Measurements from ENCODE around the gene PGPEP1. TPM values are rescaled to one million over a fixed set of nuclear protein-coding genes. Genes with fewer than 3 reads are reported as not detected.

Gene PGPEP1
- total RNA-seq, 2 donors from 2014 or later = 16.4 to 20.6 TPM

GRCh38 chr19:18385675-18386542, 45.5 kb downstream of the PGPEP1 start, which contains the start of gene GDF15:
GDF15 (plus strand) TSS chr19:18386158; CDS start chr19:18386190, 32 bp downstream.
- Histone ChIP-seq H3K27me3 (no peaks in the 10 kb centered on the region), H3K36me3 (no peaks in the 10 kb centered on the region), H3K4me1 (peaks cover 0 to 25% of the 10 kb centered on the region in 2 donors), H3K27ac (no peak within 1 kb of the TSS), H3K9me3 (no peaks in the 10 kb centered on the region), H3K4me3 (no peak within 1 kb of the TSS)
- TF ChIP-seq, protein P1, sequence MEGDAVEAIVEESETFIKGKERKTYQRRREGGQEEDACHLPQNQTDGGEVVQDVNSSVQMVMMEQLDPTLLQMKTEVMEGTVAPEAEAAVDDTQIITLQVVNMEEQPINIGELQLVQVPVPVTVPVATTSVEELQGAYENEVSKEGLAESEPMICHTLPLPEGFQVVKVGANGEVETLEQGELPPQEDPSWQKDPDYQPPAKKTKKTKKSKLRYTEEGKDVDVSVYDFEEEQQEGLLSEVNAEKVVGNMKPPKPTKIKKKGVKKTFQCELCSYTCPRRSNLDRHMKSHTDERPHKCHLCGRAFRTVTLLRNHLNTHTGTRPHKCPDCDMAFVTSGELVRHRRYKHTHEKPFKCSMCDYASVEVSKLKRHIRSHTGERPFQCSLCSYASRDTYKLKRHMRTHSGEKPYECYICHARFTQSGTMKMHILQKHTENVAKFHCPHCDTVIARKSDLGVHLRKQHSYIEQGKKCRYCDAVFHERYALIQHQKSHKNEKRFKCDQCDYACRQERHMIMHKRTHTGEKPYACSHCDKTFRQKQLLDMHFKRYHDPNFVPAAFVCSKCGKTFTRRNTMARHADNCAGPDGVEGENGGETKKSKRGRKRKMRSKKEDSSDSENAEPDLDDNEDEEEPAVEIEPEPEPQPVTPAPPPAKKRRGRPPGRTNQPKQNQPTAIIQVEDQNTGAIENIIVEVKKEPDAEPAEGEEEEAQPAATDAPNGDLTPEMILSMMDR (IDR thresholded peaks at IDR 0.05) = peak in 1 of 2 donors; percentile 52
- no peak for DNase-seq (ENCODE audit: low spot score)

- Histone ChIP-seq H3K4me1 (peaks cover 0 to 25% of the 10 kb centered on the region in 2 donors), H3K4me3 (no peak overlapping the region), H3K27ac (no peak overlapping the region), H3K27me3 (no peaks in the 10 kb centered on the region), H3K36me3 (no peaks in the 10 kb centered on the region), H3K9me3 (no peaks in the 10 kb centered on the region)
- TF ChIP-seq, protein P1 (IDR thresholded peaks at IDR 0.05) = no peak
- no peak for DNase-seq (ENCODE audit: low spot score)
These were observed 46.3 kb downstream of the PGPEP1 start for GRCh38 chr19:18386543-18387271.

DNA sequence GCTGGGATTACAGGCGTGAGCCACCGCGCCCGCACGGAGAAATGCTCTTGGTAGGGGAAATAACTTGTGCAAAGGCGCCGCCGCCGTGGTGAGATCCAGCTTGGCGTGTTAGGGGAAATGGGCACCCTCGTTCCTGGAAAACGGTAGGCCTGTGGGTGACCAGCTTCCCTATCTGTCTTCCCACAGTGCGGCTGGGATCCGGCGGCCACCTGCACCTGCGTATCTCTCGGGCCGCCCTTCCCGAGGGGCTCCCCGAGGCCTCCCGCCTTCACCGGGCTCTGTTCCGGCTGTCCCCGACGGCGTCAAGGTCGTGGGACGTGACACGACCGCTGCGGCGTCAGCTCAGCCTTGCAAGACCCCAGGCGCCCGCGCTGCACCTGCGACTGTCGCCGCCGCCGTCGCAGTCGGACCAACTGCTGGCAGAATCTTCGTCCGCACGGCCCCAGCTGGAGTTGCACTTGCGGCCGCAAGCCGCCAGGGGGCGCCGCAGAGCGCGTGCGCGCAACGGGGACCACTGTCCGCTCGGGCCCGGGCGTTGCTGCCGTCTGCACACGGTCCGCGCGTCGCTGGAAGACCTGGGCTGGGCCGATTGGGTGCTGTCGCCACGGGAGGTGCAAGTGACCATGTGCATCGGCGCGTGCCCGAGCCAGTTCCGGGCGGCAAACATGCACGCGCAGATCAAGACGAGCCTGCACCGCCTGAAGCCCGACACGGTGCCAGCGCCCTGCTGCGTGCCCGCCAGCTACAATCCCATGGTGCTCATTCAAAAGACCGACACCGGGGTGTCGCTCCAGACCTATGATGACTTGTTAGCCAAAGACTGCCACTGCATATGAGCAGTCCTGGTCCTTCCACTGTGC, 47.9 kb downstream of the PGPEP1 start:
- peak overlapping the region in 1 of 2 donors; percentile 44 for H3K4me3 ChIP-seq
- DNase-seq (ENCODE audit: low spot score) = peak; percentile 81
- H3K4me1 ChIP-seq = peaks cover 0 to 25% of the 10 kb centered on the region in 2 donors
- H3K27me3 ChIP-seq = no peaks in the 10 kb centered on the region
- TF ChIP-seq, protein P1 (IDR thresholded peaks at IDR 0.05) = peak; percentile 99 to 100
- H3K9me3 ChIP-seq = no peaks in the 10 kb centered on the region
- peak overlapping the region in 1 of 2 donors; percentile 31 for H3K27ac ChIP-seq
- no peaks in the 10 kb centered on the region for H3K36me3 ChIP-seq

DNA sequence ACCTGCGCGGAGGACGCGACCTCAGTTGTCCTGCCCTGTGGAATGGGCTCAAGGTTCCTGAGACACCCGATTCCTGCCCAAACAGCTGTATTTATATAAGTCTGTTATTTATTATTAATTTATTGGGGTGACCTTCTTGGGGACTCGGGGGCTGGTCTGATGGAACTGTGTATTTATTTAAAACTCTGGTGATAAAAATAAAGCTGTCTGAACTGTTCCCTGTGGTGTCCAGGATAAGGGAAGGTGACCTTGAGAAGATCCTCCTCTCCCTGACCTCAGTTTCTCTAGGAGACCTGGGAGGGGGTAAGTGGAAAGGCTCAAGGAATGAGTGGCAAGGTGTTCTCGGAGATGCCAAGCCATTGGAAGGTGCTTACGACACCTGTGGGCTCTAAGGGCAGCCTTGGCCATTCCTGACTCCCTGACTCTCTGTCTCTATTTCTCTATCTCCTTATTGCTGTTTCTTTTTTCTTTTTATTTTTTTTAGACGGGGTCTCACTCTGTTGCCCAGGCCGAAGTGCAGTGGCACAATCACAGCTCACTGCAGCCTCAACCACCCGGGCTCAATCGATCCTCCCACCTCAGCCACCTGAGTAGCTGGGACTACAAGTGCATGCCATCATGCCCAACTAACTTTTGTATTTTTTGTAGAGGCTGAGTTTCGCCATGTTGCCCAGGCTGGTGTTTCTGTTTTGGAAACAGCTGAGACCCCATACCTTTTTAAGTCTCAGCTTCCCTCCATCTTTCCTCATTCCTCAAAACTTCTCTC, 48.7 kb downstream of the PGPEP1 start:
- Histone ChIP-seq H3K36me3 (no peaks in the 10 kb centered on the region), H3K9me3 (no peaks in the 10 kb centered on the region), H3K4me3 (peak overlapping the region in 1 of 2 donors; percentile 44), H3K27me3 (no peaks in the 10 kb centered on the region), H3K27ac (no peak overlapping the region), H3K4me1 (peaks cover 0 to 25% of the 10 kb centered on the region in 2 donors)
- no peak for DNase-seq (ENCODE audit: low spot score)
- TF ChIP-seq, protein P1 (IDR thresholded peaks at IDR 0.05) = no peak

- TF ChIP-seq, protein P1 (IDR thresholded peaks at IDR 0.05) = no peak
- no peak for DNase-seq (ENCODE audit: low spot score)
These were observed 49.3 kb downstream of the PGPEP1 start for GRCh38 chr19:18389726-18390064.

More at GRCh38 chr19:18389726-18390064, 49.3 kb downstream of the PGPEP1 start:
- Histone ChIP-seq H3K27ac (no peak overlapping the region), H3K36me3 (no peaks in the 10 kb centered on the region), H3K4me1 (peaks cover 0 to 25% of the 10 kb centered on the region in 2 donors), H3K9me3 (no peaks in the 10 kb centered on the region), H3K27me3 (no peaks in the 10 kb centered on the region), H3K4me3 (no peak overlapping the region)
